GM20000 (cell line): Measurements from ENCODE around the gene EEF1A2.

Experiments used
- DNase-seq: peaks from one replicate; pipeline ENCODE4 v3.0.0; 2012; ENCODE audit warnings: low spot score
- TF ChIP-seq, protein P1 (sequence below): IDR thresholded peaks from 2 replicates; pipeline ENCODE4 v1.5.1; 2012; ENCODE audit warnings: mild to moderate bottlenecking, control low read depth; ENCODE audit errors: extremely low read depth, missing control alignments

Gene EEF1A2

DNA sequence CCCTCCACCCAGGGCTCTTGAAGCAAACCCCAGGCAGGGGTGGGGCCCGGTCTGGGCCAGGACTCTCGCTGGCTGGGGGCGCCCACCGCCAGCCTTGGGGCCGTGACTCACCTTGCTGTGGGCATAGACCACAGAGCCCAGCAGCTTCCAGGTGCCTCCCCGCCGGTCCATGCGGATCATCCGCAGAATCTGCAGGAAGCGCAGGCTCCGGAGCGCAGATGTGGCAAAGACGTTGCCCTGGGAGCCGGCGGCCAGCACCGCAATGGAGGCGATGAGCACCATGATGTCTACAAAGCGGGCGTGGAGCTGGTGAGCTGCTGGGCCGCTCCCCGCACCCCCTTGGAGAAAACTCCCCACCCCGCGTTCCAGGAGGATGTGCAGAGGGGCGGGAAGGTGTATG is 54.3 kb downstream of the EEF1A2 start:
- no peak for DNase-seq
- TF ChIP-seq, protein P1, sequence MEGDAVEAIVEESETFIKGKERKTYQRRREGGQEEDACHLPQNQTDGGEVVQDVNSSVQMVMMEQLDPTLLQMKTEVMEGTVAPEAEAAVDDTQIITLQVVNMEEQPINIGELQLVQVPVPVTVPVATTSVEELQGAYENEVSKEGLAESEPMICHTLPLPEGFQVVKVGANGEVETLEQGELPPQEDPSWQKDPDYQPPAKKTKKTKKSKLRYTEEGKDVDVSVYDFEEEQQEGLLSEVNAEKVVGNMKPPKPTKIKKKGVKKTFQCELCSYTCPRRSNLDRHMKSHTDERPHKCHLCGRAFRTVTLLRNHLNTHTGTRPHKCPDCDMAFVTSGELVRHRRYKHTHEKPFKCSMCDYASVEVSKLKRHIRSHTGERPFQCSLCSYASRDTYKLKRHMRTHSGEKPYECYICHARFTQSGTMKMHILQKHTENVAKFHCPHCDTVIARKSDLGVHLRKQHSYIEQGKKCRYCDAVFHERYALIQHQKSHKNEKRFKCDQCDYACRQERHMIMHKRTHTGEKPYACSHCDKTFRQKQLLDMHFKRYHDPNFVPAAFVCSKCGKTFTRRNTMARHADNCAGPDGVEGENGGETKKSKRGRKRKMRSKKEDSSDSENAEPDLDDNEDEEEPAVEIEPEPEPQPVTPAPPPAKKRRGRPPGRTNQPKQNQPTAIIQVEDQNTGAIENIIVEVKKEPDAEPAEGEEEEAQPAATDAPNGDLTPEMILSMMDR, result no peak

DNA sequence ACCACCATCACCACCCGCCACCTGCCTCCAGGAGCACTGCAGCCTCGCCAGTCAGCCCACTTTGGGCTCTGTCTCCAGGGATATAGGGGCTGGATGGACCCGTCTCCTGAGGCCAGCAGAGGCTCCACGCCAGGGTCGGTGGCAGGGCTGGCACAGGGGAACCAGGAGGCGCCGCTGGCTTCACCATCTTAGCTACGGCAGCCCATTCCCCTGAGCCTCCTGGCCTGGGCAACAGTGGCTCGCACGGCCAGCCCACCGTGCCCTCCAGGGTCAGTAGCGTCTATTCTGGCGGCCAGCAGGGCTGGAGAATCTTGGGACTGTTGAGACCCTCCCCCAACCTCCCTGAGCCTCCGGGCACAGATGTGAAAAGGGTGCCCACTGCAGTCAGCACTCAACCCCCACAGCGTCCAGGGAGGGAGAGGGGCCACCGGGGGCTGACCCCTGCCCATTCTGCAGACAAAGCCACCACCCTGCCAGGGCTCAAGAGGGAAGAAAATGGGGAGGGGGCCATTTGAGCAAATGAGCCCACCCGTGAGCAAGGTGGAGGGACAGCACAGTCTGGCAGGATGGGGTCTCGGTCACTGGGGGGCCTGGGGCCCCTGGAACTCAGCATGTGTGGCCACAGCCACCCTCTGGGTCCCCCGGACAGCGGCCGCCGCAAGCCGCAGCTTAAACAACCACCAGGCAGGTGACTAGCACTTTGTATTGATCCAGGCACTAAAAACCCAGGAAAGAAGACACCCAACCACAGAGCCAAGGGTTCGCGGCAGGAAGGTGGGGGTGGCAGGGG is 55.1 kb downstream of the EEF1A2 start:
- DNase-seq, result no peak
- TF ChIP-seq, protein P1, result no peak

DNA sequence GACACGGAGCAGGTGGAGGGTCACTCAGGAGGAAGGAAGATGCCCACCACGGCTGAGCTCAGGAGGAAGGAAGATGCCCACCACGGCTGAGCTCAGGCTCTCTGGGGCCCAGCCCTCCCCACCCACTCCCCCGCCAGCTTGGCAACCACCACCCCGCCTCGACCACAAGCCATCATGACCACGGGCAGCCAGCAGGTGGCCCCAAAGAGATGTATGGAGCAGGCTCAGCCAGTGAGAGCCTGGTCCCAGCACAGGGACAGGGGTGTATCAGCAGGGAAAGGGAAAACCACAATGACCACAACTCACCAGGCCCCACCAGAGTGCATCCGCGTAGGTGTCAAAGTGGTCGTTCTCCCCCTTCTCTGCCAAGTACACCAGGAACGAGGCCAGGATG is 56.8 kb downstream of the EEF1A2 start:
- TF ChIP-seq, protein P1, result peak; percentile 77
- DNase-seq, result peak; percentile 81

DNA sequence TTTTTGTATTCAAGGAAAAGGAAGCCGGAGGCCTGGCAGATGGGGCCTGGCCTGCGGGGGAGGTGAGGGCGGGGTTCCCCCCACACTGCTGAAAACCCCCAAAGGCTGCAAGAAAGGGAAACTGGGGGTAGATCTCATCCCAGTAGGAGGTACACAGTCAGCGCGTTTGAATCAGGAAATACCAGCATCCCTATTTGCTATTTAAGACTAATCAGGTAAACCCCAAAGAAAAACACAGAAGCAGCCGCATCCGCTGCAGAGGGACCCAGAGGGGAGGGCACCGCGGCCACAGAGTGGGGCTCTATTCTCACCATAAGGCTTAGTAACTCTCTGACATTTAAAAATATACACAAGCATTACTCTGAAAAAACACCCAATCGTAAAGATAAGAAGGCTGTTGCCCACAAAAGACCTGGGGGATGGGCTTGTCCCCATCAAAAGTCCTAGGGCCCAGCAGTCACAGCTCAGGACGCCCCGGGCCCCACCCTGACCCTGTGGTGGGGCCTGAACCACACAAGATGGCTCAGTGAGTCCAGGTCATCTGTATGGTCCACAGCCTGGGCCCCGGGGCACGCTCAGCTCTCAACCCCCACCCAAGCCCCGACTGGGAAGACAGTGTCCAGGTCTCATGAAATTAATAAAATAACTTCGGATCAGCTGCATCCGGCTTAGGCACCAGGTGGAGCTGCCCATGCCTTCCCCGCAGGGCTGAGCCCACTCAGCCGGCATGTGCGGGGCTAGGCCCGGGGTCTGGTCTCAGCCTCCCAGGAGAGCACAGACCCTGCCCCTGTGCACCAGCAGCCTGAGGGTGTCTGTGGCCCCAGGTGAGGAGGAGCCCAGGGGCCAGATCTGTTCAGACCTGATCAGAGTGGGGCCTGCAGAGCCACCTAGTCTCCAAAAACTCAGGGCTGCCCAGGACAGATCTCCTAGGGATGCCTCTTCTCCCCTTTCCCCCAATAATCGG is 57.5 kb downstream of the EEF1A2 start:
- TF ChIP-seq, protein P1, result no peak

DNA sequence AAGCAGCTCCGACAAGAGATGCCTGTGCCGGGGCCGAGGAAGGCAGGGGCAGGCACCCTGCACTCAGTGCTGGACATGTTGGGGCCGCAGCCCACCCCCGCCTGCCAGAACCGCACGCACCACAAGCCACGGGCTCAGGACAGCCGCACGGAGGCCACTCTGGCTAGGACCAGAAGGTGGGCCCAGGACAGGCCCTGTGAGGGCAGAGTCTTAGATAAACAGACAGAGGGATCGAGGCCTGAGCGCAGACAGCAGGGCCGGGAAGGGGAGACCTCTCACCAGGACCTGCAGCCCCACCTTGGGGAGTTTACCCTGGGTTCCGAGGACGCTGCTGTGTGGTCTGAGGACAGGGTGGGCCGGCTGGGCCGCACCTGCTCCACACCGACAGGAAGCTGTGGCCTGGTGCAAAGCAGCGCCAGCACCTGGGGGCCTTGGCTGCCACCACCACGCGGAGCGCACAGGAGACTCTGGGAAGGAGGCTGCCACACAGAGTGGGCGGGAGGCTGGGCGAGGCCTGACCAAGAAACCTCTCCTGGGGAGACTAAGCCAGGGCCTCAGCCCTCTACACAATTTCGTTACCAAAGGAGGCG is 58.4 kb downstream of the EEF1A2 start:
- TF ChIP-seq, protein P1, result no peak
- DNase-seq, result no peak

More for the DNA sequence above, 57.5 kb downstream of the EEF1A2 start:
- peak; percentile 80 for DNase-seq

DNA sequence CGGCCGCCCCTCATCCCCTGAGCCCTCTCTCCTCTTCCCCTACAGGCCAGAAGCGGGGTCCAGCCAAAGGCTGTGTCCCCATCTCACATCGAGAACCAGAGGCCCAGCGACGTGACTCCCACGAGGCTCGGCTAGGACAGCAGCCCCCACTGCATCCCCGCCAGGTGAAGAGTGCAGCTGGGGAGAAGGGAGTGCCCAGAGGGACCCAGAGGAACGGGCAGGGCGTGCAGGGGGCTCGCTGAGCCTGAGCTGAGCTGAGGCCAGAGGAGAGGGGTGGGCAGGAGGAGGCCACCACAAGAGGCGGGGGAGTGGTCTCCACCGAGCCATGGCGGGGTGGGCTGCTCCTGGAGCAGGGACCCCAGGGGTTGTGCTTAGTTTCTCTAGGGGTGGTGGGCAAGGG is 59.0 kb downstream of the EEF1A2 start:
- TF ChIP-seq, protein P1, result no peak
- no peak for DNase-seq
